SK-N-SH (cell line): Measurements from ENCODE around the gene GNG4. TPM values are rescaled to one million over a fixed set of nuclear protein-coding genes. Genes with fewer than 3 reads are reported as not detected.

Experiments used
- CTCF ChIA-PET: fragments of 300-600, 350-600 bp; formaldehyde crosslinking; extraction: SDS; loops from one replicate; lab custom pipeline; 2021; lab: Yijun Ruan, JAX
- POLR2A ChIA-PET: fragments of 350-600 bp; sonication (Branson Sonifier 250); formaldehyde crosslinking; extraction: SDS; loops from one replicate; lab custom pipeline; 2020; ENCODE audit warnings: antibody characterized with exemption, inconsistent platforms; lab: Yijun Ruan, JAX
- DNase-seq: peaks from one replicate; pipeline ENCODE4 v3.0.0; 2012
- H2AFZ ChIP-seq: fragments of 200-600 bp; sonication (generic); 2 replicates; pipeline ENCODE4 v1.8.1; 2016; ENCODE audit warnings: antibody characterized with exemption, mild to moderate bottlenecking, low read depth
- H3F3A ChIP-seq: fragments of 200-600 bp; sonication (generic); replicated peaks from 2 replicates; pipeline ENCODE3; 2016; ENCODE audit warnings: antibody characterized with exemption, mild to moderate bottlenecking; ENCODE audit not compliant: insufficient read depth
- H3K27ac ChIP-seq, 2 experiments: fragments of 200-500 bp in 1 of 2; fragments of 200-600 bp in 1 of 2; sonication (Bioruptor generic) in 1 of 2; sonication (generic), shearing (Covaris generic) in 1 of 2; 2 replicates each; pipeline versions ENCODE4 v1.5.1 to v1.6.1; 2014 to 2016; ENCODE audit warnings: low read depth in 2 of 2, inconsistent platforms in 1 of 2, low read length in 1 of 2, mild to moderate bottlenecking in 1 of 2, mixed read lengths in 1 of 2
- H3K27me3 ChIP-seq: fragments of 200-600 bp; sonication (generic), shearing (Covaris generic); 2 replicates; pipeline ENCODE4 v1.6.1; 2016; ENCODE audit warnings: mixed run types; ENCODE audit not compliant: insufficient read depth
- H3K36me3 ChIP-seq, 2 experiments: fragments of 200-500 bp in 1 of 2; fragments of 200-600 bp in 1 of 2; sonication (Bioruptor generic) in 1 of 2; sonication (generic) in 1 of 2; replicated peaks in 1 of 2; 2 replicates each; pipeline versions ENCODE3 to v1.5.1; 2014 to 2016; ENCODE audit warnings: low read length in 1 of 2, mild to moderate bottlenecking in 1 of 2; ENCODE audit not compliant: insufficient read depth in 2 of 2, control insufficient read depth in 1 of 2
- H3K4me1 ChIP-seq, 2 experiments: fragments of 200-500 bp in 1 of 2; fragments of 200-600 bp in 1 of 2; sonication (Bioruptor generic) in 1 of 2; sonication (generic), shearing (Covaris generic) in 1 of 2; 2 replicates each; pipeline versions ENCODE4 v1.5.1 to v1.6.1; 2014 to 2016; ENCODE audit warnings: low read depth in 1 of 2, low read length in 1 of 2, mixed run types in 1 of 2; ENCODE audit not compliant: insufficient read depth in 2 of 2, control insufficient read depth in 1 of 2
- H3K4me2 ChIP-seq: fragments of 200-600 bp; sonication (generic), shearing (Covaris generic); 2 replicates; pipeline ENCODE4 v1.6.1; 2017; ENCODE audit warnings: mixed run types
- H3K4me3 ChIP-seq, 2 experiments: fragments of 200-500 bp in 1 of 2; fragments of 200-600 bp in 1 of 2; sonication (Bioruptor generic) in 1 of 2; sonication (generic), shearing (Covaris generic) in 1 of 2; 2 replicates each; pipeline versions ENCODE4 v1.5.1 to v1.8.1; 2014 to 2016; ENCODE audit warnings: low read depth in 2 of 2, inconsistent platforms in 1 of 2, low read length in 1 of 2, mild to moderate bottlenecking in 1 of 2, mixed read lengths in 1 of 2, moderate library complexity in 1 of 2
- H3K79me2 ChIP-seq: fragments of 200-600 bp; sonication (generic); 2 replicates; pipeline ENCODE4 v1.8.1; 2017; ENCODE audit warnings: mild to moderate bottlenecking; ENCODE audit not compliant: insufficient read depth
- H3K9ac ChIP-seq: fragments of 200-600 bp; sonication (generic); 2 replicates; pipeline ENCODE4 v1.6.1; 2017; ENCODE audit warnings: mixed run types
- H3K9me2 ChIP-seq: fragments of 200-600 bp; sonication (generic); 2 replicates; pipeline ENCODE4 v1.6.1; 2017; ENCODE audit warnings: mixed run types
- H3K9me3 ChIP-seq: fragments of 200-600 bp; sonication (generic); 2 replicates; pipeline ENCODE4 v1.6.1; 2017; ENCODE audit warnings: mixed run types, mild to moderate bottlenecking, moderate library complexity
- H4K20me1 ChIP-seq: fragments of 200-600 bp; sonication (generic); 2 replicates; pipeline ENCODE4 v1.6.1; 2017; ENCODE audit warnings: mild to moderate bottlenecking, mixed run types; ENCODE audit not compliant: insufficient read depth
- EP300 ChIP-seq, 2 experiments: IDR thresholded peaks; 2 replicates each; pipeline versions ENCODE4 v1.4.0 to v1.6.1; 2012; ENCODE audit warnings: borderline replicate concordance in 1 of 2, low read depth in 1 of 2, low read length in 1 of 2
- FOSL2 ChIP-seq: IDR thresholded peaks from 2 replicates; pipeline ENCODE4 v1.4.0; 2012; ENCODE audit warnings: low read depth, mild to moderate bottlenecking, moderate library complexity, borderline replicate concordance
- FOXJ3 ChIP-seq: sonication (generic); formaldehyde crosslinking; IDR thresholded peaks from 2 replicates; pipeline ENCODE4 v1.5.1; 2020; ENCODE audit warnings: mild to moderate bottlenecking, missing genetic modification reagents
- FOXM1 ChIP-seq: IDR thresholded peaks from 2 replicates; pipeline ENCODE4 v1.4.0; 2012; ENCODE audit warnings: low read depth, mild to moderate bottlenecking
- GATA2 ChIP-seq: sonication (generic); formaldehyde crosslinking; IDR thresholded peaks from 2 replicates; pipeline ENCODE4 v1.5.0; 2020; ENCODE audit warnings: mild to moderate bottlenecking, missing genetic modification reagents
- JUND ChIP-seq: IDR thresholded peaks from 2 replicates; pipeline ENCODE4 v1.4.0; 2012
- MEF2A ChIP-seq: IDR thresholded peaks from 2 replicates; pipeline ENCODE4 v1.4.0; 2012; ENCODE audit warnings: low read depth, borderline replicate concordance
- NFIC ChIP-seq: IDR thresholded peaks from 2 replicates; pipeline ENCODE4 v1.4.0; 2012; ENCODE audit warnings: borderline replicate concordance
- RAD21 ChIP-seq: IDR thresholded peaks from 2 replicates; pipeline ENCODE4 v1.6.1; 2012; ENCODE audit warnings: mild to moderate bottlenecking, low read length
- RFX5 ChIP-seq: IDR thresholded peaks from 2 replicates; pipeline ENCODE4 v1.6.1; 2012; ENCODE audit warnings: mild to moderate bottlenecking, improper control_type of control experiment, low read length
- SIN3A ChIP-seq: IDR thresholded peaks from 2 replicates; pipeline ENCODE4 v1.6.1; 2012; ENCODE audit warnings: low read depth, mild to moderate bottlenecking, low read length, moderate library complexity, borderline replicate concordance
- SMC3 ChIP-seq: IDR thresholded peaks from 2 replicates; pipeline ENCODE4 v1.6.1; 2012; ENCODE audit warnings: low read depth, low read length, improper control_type of control experiment
- TAF1 ChIP-seq: IDR thresholded peaks from 2 replicates; pipeline ENCODE4 v1.6.1; 2012; ENCODE audit warnings: low read depth, mild to moderate bottlenecking, low read length, moderate library complexity, borderline replicate concordance
- TCF12 ChIP-seq: IDR thresholded peaks from 2 replicates; pipeline ENCODE4 v1.4.0; 2012
- TEAD4 ChIP-seq: IDR thresholded peaks from 2 replicates; pipeline ENCODE4 v1.4.0; 2012; ENCODE audit warnings: mild to moderate bottlenecking, borderline replicate concordance; ENCODE audit not compliant: insufficient read depth
- WGBS: methylation state at CpG from one replicate; pipeline ENCODE4 v1.1.6; 2017; ENCODE audit warnings: low lambda C conversion rate; 5-methylcytosine and 5-hydroxymethylcytosine counted together
- polyA plus RNA-seq, 3 experiments: library from polyadenylated mRNA; depleted of rRNA; stranded (reverse); fragments of >200 nt; gene quantifications; 2 replicates each; pipeline ENCODE4 v1.2.3, GENCODE V29; 2012
- TF ChIP-seq, protein P1 (sequence below): fragments of 150-350 bp; IDR thresholded peaks from 2 replicates; pipeline ENCODE4 v1.6.1; 2017; ENCODE audit warnings: antibody characterized with exemption, low read length, low read depth, borderline replicate concordance
- TF ChIP-seq, protein P2 (sequence below): IDR thresholded peaks from 2 replicates; pipeline ENCODE4 v1.4.0; 2012; ENCODE audit warnings: low read depth
- TF ChIP-seq, protein P3 (sequence below): fragments of 200-600 bp; sonication (generic); IDR thresholded peaks from 2 replicates; pipeline ENCODE4 v1.6.1; 2017; ENCODE audit warnings: antibody characterized with exemption, mild to moderate bottlenecking, moderate library complexity
- TF ChIP-seq, protein P4 (sequence below): IDR thresholded peaks from 2 replicates; pipeline ENCODE4; 2012
- TF ChIP-seq, protein P5 (sequence below): IDR thresholded peaks from 2 replicates; pipeline ENCODE4 v1.6.1; 2012; ENCODE audit warnings: mild to moderate bottlenecking, low read depth, low read length, moderate library complexity

Gene GNG4
- polyA plus RNA-seq, 1 of the 3 experiments (the other 2 are of a cell fraction) = 1.6 TPM

DNA sequence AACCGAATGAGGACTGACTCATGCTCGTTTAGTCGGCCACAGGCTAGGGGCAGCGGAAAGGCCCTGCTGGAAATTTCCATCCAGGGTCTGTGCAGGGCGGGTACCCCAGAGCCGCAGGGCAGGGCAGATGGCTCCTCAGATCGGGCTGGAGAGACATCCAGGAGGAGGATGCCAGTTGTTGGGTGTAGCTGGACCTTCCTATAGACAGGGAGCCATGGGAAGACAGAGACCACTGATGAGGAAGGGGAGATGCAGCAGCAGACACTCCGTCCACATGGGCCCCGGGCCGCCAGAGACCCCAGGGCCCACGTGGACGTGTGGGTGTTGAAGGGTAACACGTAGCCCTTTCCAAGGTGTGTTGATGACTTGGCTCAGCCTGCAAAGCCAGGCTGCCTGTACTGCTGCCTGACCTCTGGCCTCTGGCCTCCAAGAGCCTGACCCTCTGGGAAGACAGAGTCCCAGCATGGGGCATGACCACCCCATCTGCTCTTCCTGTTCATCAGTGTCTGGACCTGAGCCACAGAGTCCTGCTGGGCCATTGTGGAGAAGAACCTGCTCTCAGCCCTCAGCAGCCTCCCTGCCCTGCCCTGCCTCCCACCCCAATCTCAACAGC, 4.8 kb downstream of the GNG4 start (continued):
- TF ChIP-seq, protein P1, sequence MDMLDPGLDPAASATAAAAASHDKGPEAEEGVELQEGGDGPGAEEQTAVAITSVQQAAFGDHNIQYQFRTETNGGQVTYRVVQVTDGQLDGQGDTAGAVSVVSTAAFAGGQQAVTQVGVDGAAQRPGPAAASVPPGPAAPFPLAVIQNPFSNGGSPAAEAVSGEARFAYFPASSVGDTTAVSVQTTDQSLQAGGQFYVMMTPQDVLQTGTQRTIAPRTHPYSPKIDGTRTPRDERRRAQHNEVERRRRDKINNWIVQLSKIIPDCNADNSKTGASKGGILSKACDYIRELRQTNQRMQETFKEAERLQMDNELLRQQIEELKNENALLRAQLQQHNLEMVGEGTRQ = no peak
- no peak for TF ChIP-seq RAD21
- TF ChIP-seq FOXM1 = no peak
- no peak for TF ChIP-seq FOSL2
- no peak for TF ChIP-seq FOXJ3 (CRISPR knock-in tag)
- TF ChIP-seq, protein P2, sequence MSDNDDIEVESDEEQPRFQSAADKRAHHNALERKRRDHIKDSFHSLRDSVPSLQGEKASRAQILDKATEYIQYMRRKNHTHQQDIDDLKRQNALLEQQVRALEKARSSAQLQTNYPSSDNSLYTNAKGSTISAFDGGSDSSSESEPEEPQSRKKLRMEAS = no peak

DNA sequence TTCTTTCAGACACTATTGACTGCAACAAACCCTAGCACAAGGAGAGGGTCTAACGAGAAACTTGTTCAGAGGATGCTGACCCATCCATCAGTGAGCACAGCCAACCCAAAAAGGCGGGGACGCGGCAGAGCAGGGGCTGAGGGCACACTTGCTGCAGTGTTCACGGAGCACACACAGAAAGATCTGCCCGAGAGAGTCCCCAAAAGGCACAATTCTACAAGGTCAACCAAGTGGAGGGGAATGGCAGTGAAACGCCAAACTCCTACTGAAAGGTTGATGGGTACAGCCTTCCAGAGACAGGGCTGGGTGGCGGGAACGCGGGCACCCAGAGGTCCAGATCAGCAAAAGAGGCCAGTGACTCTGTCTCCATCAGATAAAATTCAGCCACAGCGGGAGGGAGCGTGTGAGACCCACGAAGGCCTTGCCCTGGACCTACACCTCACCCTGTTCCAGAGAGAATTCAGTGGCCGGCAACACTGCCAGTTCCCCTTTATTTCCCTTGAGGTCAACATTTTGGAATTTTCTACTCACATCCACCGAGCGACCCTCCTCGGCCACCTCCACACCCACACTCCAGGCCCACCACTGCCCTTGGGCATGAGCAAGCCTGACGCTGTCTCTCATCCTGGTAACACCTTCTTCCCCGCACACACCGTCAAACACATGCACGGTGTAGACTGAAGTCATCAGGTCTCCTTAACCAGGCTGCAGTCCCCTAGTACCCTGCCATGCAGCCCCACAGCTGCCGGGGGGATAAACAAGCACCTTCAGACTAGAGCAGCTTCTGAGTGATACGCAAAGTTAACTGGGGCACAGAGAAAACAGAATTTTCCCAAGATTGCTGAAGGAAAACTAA, 5.5 kb downstream of the GNG4 start:
- Histone ChIP-seq H3K4me3 (no peak overlapping the region), H3F3A (peaks cover 4% of the 10 kb centered on the region), H3K9me2 (no peaks in the 10 kb centered on the region), H3K9me3 (no peaks in the 10 kb centered on the region), H2AFZ (no peak overlapping the region), H3K36me3 (no peaks in the 10 kb centered on the region), H3K4me1 (peaks cover 0 to 53% of the 10 kb centered on the region in 2 experiments; a peak in 2 of 4 replicates), H3K27me3 (peaks cover 10% of the 10 kb centered on the region; the same call in 1 of the 2 replicates), H3K4me2 (no peak overlapping the region), H3K27ac (peak overlapping the region in 1 of 2 experiments; percentile 29; a peak in 2 of 4 replicates), H3K9ac (no peak overlapping the region), H3K79me2 (no peaks in the 10 kb centered on the region), H4K20me1 (no peaks in the 10 kb centered on the region)
- 91% methylated on average over 23 of the region's 23 CpGs for WGBS
- ChIA-PET CTCF (interaction anchor here (0.8 kb wide), 1 partner anchor 10 kb away, joined by 3 read pairs; no protein-coding TSS in a partner anchor), POLR2A (no interaction called here)
- peak; percentile 31 for DNase-seq
- TF ChIP-seq, protein P1 = no peak
- no peak for TF ChIP-seq JUND
- TF ChIP-seq, protein P3, sequence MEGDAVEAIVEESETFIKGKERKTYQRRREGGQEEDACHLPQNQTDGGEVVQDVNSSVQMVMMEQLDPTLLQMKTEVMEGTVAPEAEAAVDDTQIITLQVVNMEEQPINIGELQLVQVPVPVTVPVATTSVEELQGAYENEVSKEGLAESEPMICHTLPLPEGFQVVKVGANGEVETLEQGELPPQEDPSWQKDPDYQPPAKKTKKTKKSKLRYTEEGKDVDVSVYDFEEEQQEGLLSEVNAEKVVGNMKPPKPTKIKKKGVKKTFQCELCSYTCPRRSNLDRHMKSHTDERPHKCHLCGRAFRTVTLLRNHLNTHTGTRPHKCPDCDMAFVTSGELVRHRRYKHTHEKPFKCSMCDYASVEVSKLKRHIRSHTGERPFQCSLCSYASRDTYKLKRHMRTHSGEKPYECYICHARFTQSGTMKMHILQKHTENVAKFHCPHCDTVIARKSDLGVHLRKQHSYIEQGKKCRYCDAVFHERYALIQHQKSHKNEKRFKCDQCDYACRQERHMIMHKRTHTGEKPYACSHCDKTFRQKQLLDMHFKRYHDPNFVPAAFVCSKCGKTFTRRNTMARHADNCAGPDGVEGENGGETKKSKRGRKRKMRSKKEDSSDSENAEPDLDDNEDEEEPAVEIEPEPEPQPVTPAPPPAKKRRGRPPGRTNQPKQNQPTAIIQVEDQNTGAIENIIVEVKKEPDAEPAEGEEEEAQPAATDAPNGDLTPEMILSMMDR = no peak
- TF ChIP-seq TEAD4 = no peak
- TF ChIP-seq SMC3 = no peak
- TF ChIP-seq, protein P4, sequence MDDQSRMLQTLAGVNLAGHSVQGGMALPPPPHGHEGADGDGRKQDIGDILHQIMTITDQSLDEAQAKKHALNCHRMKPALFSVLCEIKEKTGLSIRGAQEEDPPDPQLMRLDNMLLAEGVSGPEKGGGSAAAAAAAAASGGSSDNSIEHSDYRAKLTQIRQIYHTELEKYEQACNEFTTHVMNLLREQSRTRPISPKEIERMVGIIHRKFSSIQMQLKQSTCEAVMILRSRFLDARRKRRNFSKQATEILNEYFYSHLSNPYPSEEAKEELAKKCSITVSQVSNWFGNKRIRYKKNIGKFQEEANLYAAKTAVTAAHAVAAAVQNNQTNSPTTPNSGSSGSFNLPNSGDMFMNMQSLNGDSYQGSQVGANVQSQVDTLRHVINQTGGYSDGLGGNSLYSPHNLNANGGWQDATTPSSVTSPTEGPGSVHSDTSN = no peak
- TF ChIP-seq MEF2A = no peak
- TF ChIP-seq, protein P5, sequence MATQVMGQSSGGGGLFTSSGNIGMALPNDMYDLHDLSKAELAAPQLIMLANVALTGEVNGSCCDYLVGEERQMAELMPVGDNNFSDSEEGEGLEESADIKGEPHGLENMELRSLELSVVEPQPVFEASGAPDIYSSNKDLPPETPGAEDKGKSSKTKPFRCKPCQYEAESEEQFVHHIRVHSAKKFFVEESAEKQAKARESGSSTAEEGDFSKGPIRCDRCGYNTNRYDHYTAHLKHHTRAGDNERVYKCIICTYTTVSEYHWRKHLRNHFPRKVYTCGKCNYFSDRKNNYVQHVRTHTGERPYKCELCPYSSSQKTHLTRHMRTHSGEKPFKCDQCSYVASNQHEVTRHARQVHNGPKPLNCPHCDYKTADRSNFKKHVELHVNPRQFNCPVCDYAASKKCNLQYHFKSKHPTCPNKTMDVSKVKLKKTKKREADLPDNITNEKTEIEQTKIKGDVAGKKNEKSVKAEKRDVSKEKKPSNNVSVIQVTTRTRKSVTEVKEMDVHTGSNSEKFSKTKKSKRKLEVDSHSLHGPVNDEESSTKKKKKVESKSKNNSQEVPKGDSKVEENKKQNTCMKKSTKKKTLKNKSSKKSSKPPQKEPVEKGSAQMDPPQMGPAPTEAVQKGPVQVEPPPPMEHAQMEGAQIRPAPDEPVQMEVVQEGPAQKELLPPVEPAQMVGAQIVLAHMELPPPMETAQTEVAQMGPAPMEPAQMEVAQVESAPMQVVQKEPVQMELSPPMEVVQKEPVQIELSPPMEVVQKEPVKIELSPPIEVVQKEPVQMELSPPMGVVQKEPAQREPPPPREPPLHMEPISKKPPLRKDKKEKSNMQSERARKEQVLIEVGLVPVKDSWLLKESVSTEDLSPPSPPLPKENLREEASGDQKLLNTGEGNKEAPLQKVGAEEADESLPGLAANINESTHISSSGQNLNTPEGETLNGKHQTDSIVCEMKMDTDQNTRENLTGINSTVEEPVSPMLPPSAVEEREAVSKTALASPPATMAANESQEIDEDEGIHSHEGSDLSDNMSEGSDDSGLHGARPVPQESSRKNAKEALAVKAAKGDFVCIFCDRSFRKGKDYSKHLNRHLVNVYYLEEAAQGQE = no peak
- no peak for TF ChIP-seq TCF12
- TF ChIP-seq EP300 (IDR thresholded peaks at IDR 0.05; ENCODE audit: borderline replicate concordance in 1 of 2, low read depth in 1 of 2, low read length in 1 of 2) = no peak
- no peak for TF ChIP-seq FOXM1
- no peak for TF ChIP-seq RFX5
- TF ChIP-seq SIN3A = no peak
- TF ChIP-seq TAF1 = no peak
- TF ChIP-seq GATA2 (CRISPR knock-in tag) = no peak
- no peak for TF ChIP-seq NFIC
